K562 (cell line): ENCODE measurements around the gene EPHB2. TPM values are rescaled to one million over a fixed set of nuclear protein-coding genes. Genes with fewer than 3 reads are reported as not detected.

ENCODE experiments used
- ATAC-seq: fragments of 200-7000 bp; cut with Tn5 transposase; 3 replicates; pipeline ENCODE4 v1.9.1; 2020; ENCODE audit warnings: moderate library complexity
- BruUV-seq: library from RNA; stranded (reverse); fragments of 400-500 nt; replicated peaks from 2 replicates; lab custom pipeline; 2021; lab: Mats Ljungman, UMichigan
- CTCF ChIA-PET: fragments of 300-600 bp; formaldehyde crosslinking; extraction: SDS; loops from one replicate; lab custom pipeline; 2021; ENCODE audit warnings: low intra/inter-chr PET ratio; lab: Yijun Ruan, JAX
- POLR2A ChIA-PET: fragments of 300-600, 350-650 bp; sonication (Branson Sonifier 250); formaldehyde crosslinking; extraction: SDS; loops from one replicate; lab custom pipeline; 2021; ENCODE audit warnings: antibody characterized with exemption, inconsistent platforms; lab: Yijun Ruan, JAX
- DNase-seq, 4 experiments: peaks; one replicate each; pipeline versions ENCODE4 v3.0.0 to v3.0.0-alpha.2; 2011 to 2018; ENCODE audit warnings: low spot score in 3 of 4, mixed read lengths in 3 of 4; ENCODE audit errors: extremely low read depth in 1 of 4
- FAIRE-seq: peaks from 2 replicates; lab custom pipeline; 2011; peaks lifted over from hg19 to GRCh38; lab: Jason Lieb, UNC
- H2AFZ ChIP-seq: 2 replicates; pipeline ENCODE4 v1.6.0; 2011; ENCODE audit warnings: low read depth, low read length, control low read depth, inconsistent platforms
- H3K27ac ChIP-seq: fragments of 200-600 bp; 3 replicates; pipeline ENCODE4 v1.8.0; 2011; ENCODE audit warnings: low read depth, mild to moderate bottlenecking, control low read depth, inconsistent platforms, low read length, moderate library complexity, mixed read lengths; ENCODE audit errors: extremely low read depth
- H3K27me3 ChIP-seq, 2 experiments: fragments of 300-600 bp in 1 of 2; 2 replicates in 1 of 2; 3 replicates in 1 of 2; pipeline versions ENCODE4 v1.6.0 to v1.8.0; 2011; ENCODE audit warnings: inconsistent platforms in 2 of 2, low read length in 2 of 2, mild to moderate bottlenecking in 1 of 2, mixed read lengths in 1 of 2, moderate library complexity in 1 of 2; ENCODE audit not compliant: control insufficient read depth in 2 of 2, insufficient read depth in 2 of 2
- H3K36me3 ChIP-seq: fragments of 300-600 bp; 3 replicates; pipeline ENCODE4 v1.8.0; 2011; ENCODE audit warnings: mild to moderate bottlenecking, low read length, inconsistent platforms; ENCODE audit not compliant: control insufficient read depth, insufficient read depth
- H3K4me1 ChIP-seq, 2 experiments: fragments of 200-600 bp in 1 of 2; replicated peaks in 1 of 2; 2 replicates in 1 of 2; 3 replicates in 1 of 2; pipeline versions ENCODE4 v1.5.1 to v1.8.0; 2011; ENCODE audit warnings: inconsistent platforms in 2 of 2, low read length in 2 of 2, mild to moderate bottlenecking in 1 of 2, mixed read lengths in 1 of 2, moderate library complexity in 1 of 2; ENCODE audit not compliant: control insufficient read depth in 2 of 2, insufficient read depth in 2 of 2
- H3K4me2 ChIP-seq: 2 replicates; pipeline ENCODE4 v1.6.1; 2011; ENCODE audit warnings: low read length, control low read depth, inconsistent platforms, mixed read lengths; ENCODE audit not compliant: insufficient read depth
- H3K4me3 ChIP-seq: fragments of 200-600 bp; sonication (generic), shearing (Covaris generic); 2 replicates; pipeline ENCODE4 v1.5.1; 2016; ENCODE audit warnings: control low read depth, inconsistent platforms
- H3K79me2 ChIP-seq: fragments of 200-600 bp; 3 replicates; pipeline ENCODE4 v1.8.0; 2011; ENCODE audit warnings: low read length, inconsistent platforms; ENCODE audit not compliant: control insufficient read depth, insufficient read depth
- H3K9ac ChIP-seq, 2 experiments: 2 replicates each; pipeline versions ENCODE4 v1.6.0 to v1.6.1; 2011; ENCODE audit warnings: low read depth in 2 of 2, low read length in 2 of 2, control low read depth in 1 of 2, inconsistent platforms in 1 of 2, mild to moderate bottlenecking in 1 of 2, mixed read lengths in 1 of 2; ENCODE audit not compliant: insufficient read depth in 1 of 2
- H3K9me1 ChIP-seq: one replicate; pipeline ENCODE4 v1.6.0; 2011; ENCODE audit warnings: inconsistent platforms, mild to moderate bottlenecking, low read length, moderate library complexity; ENCODE audit not compliant: control insufficient read depth, insufficient read depth
- H3K9me3 ChIP-seq: replicated peaks from 2 replicates; pipeline ENCODE4 v1.5.1; 2011; ENCODE audit warnings: low read depth, low read length, inconsistent platforms; ENCODE audit not compliant: control insufficient read depth, insufficient read depth
- H4K20me1 ChIP-seq: replicated peaks from 2 replicates; pipeline ENCODE4 v1.6.1; 2011; ENCODE audit warnings: low read length, inconsistent platforms, mixed read lengths; ENCODE audit not compliant: control insufficient read depth, insufficient read depth
- IFI16 ChIP-seq: fragments of 250-450 bp; sonication (Bioruptor Pico); IDR thresholded peaks from 2 replicates; pipeline ENCODE4 v2.1.2; 2022; ENCODE audit warnings: mild to moderate bottlenecking, inconsistent platforms
- NFATC3 ChIP-seq: fragments of 450-650 bp; IDR thresholded peaks from 2 replicates; pipeline ENCODE4 v1.6.1; 2017; ENCODE audit warnings: mild to moderate bottlenecking
- RUNX1 ChIP-seq: sonication (generic); IDR thresholded peaks from 2 replicates; pipeline ENCODE4 v1.6.1; 2016; ENCODE audit warnings: antibody characterized with exemption, low read depth
- SIX5 ChIP-seq, 2 experiments: IDR thresholded peaks; 2 replicates each; pipeline ENCODE4 v1.6.1; 2011; ENCODE audit warnings: low read length in 2 of 2, borderline replicate concordance in 1 of 2, low read depth in 1 of 2, mild to moderate bottlenecking in 1 of 2, moderate library complexity in 1 of 2; ENCODE audit not compliant: insufficient read depth in 1 of 2
- WGBS: fragments of 100-300 bp; shearing (Covaris generic); methylation state at CpG from one replicate; pipeline ENCODE4 v1.1.6; 2016; ENCODE audit warnings: low coverage, mixed read lengths; ENCODE audit not compliant: insufficient coverage; ENCODE audit errors: missing lambda C conversion rate; 5-methylcytosine and 5-hydroxymethylcytosine counted together
- in situ Hi-C: fragments of 300-500 bp; cut with MboI; formaldehyde crosslinking; loops from 4 replicates; pipeline ENCODE4 v1.15.0; 2018; ENCODE audit warnings: inconsistent platforms, mixed read lengths
- intact Hi-C: fragments of 100-400 bp; cut with micrococcal nuclease; formaldehyde crosslinking; loops from 2 replicates; pipeline ENCODE4 v1.14.2; 2022
- polyA plus RNA-seq, 8 experiments: library from polyadenylated mRNA; depleted of rRNA in 4 of 8; stranded (reverse) in 5 of 8; unstranded in 3 of 8; fragments of >200 nt; fragmentation: Nextera tagmentation in 2 of 8; fragmentation: Illumina TruSeq in 1 of 8; extraction: Ambion mirVana in 2 of 8; extraction: Trizol in 1 of 8; gene quantifications; 2 replicates each; pipeline versions ENCODE4 v1.2.1 to v1.2.3, GENCODE V29; 2011 to 2014; ENCODE audit warnings: inconsistent platforms in 1 of 8, missing spikeins in 1 of 8
- total RNA-seq, 7 experiments: library from RNA; depleted of rRNA in 6 of 7; stranded (reverse); fragments of >200 nt in 6 of 7; fragmentation: Illumina TruSeq in 2 of 7; extraction: Trizol in 2 of 7; gene quantifications; 2 replicates each; pipeline versions ENCODE4 v1.2.1 to v1.2.3, GENCODE V29; 2011 to 2021; ENCODE audit warnings: low replicate concordance in 1 of 7
- TF ChIP-seq, protein P1 (sequence below): fragments of 450-650 bp; conservative IDR thresholded peaks from 2 replicates; pipeline ENCODE4 v1.6.1; 2016; ENCODE audit warnings: missing genetic modification characterization, low read depth, mild to moderate bottlenecking, missing compliant biosample characterization, moderate library complexity

Gene EPHB2
- total and polyA plus RNA-seq, 9 of the 15 experiments (the other 6 are each of a cell fraction or from before 2014, with no cell fraction given), result not detected

DNA sequence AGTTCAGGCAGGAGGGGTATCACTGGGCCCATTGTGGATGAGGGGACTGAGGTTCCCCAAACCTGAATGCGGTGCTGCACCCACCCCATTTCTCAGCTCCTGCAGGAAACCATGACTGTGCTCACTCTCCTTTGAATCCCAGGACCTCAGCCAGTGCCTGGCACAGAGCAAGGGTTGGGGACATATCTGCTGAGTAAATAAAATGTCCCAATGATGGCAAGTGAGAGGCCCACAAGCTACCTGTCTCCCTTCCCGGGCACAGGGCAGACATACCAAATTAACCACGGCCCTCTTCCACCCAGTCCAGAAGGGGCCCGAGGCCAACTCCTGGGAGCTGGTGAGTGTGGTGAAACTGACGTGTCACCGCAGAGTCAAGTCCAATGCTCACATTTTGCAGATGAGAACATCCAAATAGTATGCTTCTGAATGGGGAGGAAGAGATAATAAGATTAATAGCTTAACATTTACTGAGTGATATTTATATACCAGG, 97.6 kb downstream of the EPHB2 start (continued):
- TF ChIP-seq, protein P1, sequence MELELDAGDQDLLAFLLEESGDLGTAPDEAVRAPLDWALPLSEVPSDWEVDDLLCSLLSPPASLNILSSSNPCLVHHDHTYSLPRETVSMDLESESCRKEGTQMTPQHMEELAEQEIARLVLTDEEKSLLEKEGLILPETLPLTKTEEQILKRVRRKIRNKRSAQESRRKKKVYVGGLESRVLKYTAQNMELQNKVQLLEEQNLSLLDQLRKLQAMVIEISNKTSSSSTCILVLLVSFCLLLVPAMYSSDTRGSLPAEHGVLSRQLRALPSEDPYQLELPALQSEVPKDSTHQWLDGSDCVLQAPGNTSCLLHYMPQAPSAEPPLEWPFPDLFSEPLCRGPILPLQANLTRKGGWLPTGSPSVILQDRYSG (tag), result no peak

DNA sequence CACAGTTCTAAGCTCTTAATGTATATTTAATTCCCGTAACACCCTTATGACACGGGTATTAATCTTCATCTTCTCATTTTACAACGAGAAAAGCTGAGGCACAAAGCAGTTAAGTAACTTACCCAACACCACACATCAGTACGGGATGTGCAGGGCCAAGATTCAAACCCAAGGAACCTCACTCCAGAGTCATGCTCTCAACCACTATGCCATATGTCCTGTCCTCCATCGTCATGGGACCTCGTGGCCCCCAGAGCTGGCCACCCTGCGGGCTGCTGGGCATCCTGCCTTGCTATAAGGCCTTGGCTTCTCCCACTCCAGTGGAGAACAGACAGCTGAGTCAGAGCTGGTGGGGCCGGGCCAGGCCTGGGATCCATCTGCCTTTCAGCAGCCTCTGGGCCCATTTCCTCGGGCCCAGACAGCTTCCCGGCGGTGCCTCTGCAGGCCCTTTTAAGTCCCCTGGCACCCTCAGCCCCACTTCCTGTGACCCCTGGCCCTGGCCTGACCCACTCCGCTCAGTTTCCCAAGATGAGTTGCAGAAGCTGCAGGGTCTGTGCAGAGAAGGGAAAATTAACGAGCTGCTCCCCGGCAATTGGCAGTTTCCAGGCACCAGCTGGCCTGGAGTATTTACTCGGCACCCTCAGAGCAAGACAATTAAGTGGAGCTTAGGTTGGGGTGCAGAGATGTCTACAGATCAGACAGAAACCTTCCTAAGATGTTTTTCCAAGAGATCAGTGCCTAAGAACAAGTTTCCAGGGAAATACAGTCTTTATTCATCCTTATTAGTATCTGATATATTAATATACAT, 98.2 kb downstream of the EPHB2 start:
- 0 out of 4 replicates have a peak overlapping the region, but pooled peaks of 1 of the 2 experiments have one; percentile 26 for H3K9ac ChIP-seq

More for the DNA sequence above, 98.2 kb downstream of the EPHB2 start:
- BruUV-seq, result no TSS peak
- POLR2A ChIA-PET, result interaction anchor here (0.6 to 1.5 kb wide), 4 partner anchors 13 to 896 kb away, joined by 3 to 5 read pairs (median 3); no protein-coding TSS in a partner anchor
- FAIRE-seq, result no peak
- Histone ChIP-seq H2AFZ (no peak overlapping the region), H3K79me2 (no peaks in the 10 kb centered on the region), H3K4me3 (no peak overlapping the region), H3K4me2 (no peak overlapping the region)
- intact Hi-C loops (no loop called here), in situ Hi-C loops (no loop called here)
- DNase-seq, result no peak
- TF ChIP-seq NFATC3, result no peak
- no peak for TF ChIP-seq IFI16 (CRISPR knock-in tag)
- no peak for TF ChIP-seq SIX5 (IDR thresholded peaks at IDR 0.05; ENCODE audit: borderline replicate concordance in 1 of 2, insufficient read depth in 1 of 2, low read depth in 1 of 2, low read length in 2 of 2)
- no peak for TF ChIP-seq RUNX1
- TF ChIP-seq, all 486 proteins: peak for 0
- peaks cover 11 to 55% of the 10 kb centered on the region in 2 experiments; a peak in 4 of 5 replicates for H3K27me3 ChIP-seq
- H3K36me3 ChIP-seq, result no peaks in the 10 kb centered on the region
- WGBS, result 2% methylated on average over 15 of the region's 15 CpGs
- H4K20me1 ChIP-seq, result peaks cover 5% of the 10 kb centered on the region
- H3K9me3 ChIP-seq, result no peaks in the 10 kb centered on the region
- CTCF ChIA-PET, result no interaction called here
- H3K4me1 ChIP-seq, result 0 out of 5 replicates have a peak, but pooled peaks cover 0 to 3% of the 10 kb centered on the region in 2 experiments
- H3K27ac ChIP-seq, result no peak overlapping the region
- no peaks in the 10 kb centered on the region for H3K9me1 ChIP-seq
- no peak for ATAC-seq
